Left cardiac atrium (tissue), 4 donors: ENCODE results near the gene PLA2G4F. TPM values are rescaled to one million over a fixed set of nuclear protein-coding genes. Genes with fewer than 3 reads are reported as not detected.
A peak's percentile ranks its signal among the peaks of the same experiment; 100 is the strongest.

Source experiments
- ATAC-seq, 2 donors: fragments of 200-7000 bp; cut with Tn5 transposase; one replicate each; pipeline ENCODE4 v1.9.1; 2020; ENCODE audit warnings: mild to moderate bottlenecking in 2 of 2, moderate library complexity in 2 of 2
- DNase-seq: peaks from one replicate; pipeline ENCODE4 v3.0.0-alpha.2; 2020
- intact Hi-C, 2 donors: fragments of 100-400 bp; cut with DNase I; formaldehyde crosslinking; loops; one replicate each; pipeline versions ENCODE4 v1.14.1 to v1.15.1; 2022 to 2023
- long read RNA-seq: library from polyadenylated mRNA; unstranded; transcript quantifications from one replicate; pipeline ENCODE4 v2.0.0, GENCODE V29; 2021
- total RNA-seq, 2 donors: library from RNA; stranded (reverse); fragmentation: NEBNext Ultra II Directional; extraction: Animal tissue kit (Norgen Biotek cat#: 25700); gene quantifications; one replicate each; pipeline ENCODE4 v1.2.1, GENCODE V29; 2021
- donor health status: DM: no; HTN: yes; CAD: no.
- donor health status: DM: no; HTN: yes; CAD: no; lungs with severe emphysema.
- donor health status: DM: yes; HTN: yes; CAD: no.
- donor health status: Dilated cardiomyopathy.

PLA2G4F gene, protein sequence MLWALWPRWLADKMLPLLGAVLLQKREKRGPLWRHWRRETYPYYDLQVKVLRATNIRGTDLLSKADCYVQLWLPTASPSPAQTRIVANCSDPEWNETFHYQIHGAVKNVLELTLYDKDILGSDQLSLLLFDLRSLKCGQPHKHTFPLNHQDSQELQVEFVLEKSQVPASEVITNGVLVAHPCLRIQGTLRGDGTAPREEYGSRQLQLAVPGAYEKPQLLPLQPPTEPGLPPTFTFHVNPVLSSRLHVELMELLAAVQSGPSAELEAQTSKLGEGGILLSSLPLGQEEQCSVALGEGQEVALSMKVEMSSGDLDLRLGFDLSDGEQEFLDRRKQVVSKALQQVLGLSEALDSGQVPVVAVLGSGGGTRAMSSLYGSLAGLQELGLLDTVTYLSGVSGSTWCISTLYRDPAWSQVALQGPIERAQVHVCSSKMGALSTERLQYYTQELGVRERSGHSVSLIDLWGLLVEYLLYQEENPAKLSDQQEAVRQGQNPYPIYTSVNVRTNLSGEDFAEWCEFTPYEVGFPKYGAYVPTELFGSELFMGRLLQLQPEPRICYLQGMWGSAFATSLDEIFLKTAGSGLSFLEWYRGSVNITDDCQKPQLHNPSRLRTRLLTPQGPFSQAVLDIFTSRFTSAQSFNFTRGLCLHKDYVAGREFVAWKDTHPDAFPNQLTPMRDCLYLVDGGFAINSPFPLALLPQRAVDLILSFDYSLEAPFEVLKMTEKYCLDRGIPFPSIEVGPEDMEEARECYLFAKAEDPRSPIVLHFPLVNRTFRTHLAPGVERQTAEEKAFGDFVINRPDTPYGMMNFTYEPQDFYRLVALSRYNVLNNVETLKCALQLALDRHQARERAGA
- 1 to 10 TPM in 1 of 2 donors, not detected in 1; 1.5 TPM for total RNA-seq
- long read RNA-seq = 0 reads

DNA sequence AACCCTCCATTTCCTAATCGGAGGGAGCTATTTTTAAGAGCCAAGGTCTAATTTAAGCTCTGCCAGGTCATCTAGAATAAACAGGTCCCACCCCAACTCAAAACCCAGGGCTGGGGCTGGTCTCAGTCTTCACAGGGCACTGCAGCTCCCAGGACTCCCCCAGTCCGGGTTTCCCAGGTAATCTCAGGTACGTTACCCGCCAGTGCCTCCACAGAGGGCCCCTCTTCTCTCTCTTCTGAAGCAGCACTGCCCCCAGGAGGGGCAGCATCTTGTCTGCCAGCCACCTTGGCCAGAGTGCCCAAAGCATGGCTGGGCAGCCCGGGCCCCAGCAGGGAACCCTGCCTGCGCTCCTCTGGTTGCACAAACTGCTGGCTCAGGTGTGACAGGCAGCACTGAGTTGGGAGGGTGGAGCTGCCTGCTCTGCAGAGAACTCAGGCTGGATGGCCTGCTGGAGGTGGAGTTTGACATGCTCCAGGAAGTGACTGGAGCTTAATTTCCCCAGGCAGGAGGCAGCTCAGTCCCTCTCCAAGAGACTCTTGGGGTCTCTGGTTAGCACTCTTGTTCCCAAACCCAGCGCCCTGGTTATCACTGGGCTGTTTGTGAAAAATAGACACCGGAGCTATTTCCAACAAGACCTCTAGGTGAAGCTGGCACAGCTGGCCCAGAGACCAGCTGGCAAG, at the start of gene PLA2G4F:
Gene PLA2G4F, minus strand, starts transcription at position 394 of the 680 bp plus-strand sequence. Its CDS starts 87 bp downstream, at position 307.
- DNase-seq = no peak
- intact Hi-C loops = no loop called here
- ATAC-seq = no peak

DNA sequence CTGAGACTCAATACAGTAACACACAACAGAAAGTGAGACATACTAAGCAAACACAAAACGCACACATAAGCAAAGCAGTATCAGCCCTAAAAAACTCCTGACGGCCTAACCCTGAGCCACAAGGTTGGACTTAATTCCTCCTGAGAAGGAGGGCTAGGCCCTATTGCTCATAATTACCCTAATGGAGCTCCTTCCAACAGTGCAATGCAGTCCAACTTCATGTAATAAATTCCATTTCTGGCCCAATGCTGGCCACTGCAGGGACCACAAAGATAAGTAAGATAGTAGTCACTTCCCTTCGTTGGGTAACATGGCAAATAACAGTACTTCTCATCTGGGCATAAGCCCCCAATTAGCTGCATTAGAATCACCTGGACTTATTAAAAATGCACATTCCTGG, 47.5 kb upstream of the PLA2G4F start:
- DNase-seq = no peak
- ATAC-seq = no peak
- intact Hi-C loops = no loop called here

DNA sequence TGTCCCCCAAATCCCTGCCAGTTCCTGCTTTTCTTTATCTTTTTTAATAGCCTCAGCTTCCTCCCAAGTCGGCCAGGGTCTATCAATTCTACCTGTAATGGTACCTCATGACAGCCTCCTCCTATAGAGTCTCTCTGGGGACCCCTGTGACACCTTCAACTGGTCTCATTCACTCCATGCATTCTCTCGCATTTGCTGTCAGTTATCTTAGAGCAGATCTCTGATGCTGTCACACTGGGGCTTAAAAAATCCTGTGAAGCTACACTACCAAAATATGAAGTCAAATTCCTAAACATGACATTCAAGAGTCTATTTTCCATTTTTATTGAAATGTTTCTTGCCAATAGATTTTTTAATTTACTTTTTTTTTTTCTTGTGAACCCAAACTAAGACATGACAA, 46.2 kb upstream of the PLA2G4F start:
- no peak for ATAC-seq
- intact Hi-C loops = no loop called here
- DNase-seq = no peak

DNA sequence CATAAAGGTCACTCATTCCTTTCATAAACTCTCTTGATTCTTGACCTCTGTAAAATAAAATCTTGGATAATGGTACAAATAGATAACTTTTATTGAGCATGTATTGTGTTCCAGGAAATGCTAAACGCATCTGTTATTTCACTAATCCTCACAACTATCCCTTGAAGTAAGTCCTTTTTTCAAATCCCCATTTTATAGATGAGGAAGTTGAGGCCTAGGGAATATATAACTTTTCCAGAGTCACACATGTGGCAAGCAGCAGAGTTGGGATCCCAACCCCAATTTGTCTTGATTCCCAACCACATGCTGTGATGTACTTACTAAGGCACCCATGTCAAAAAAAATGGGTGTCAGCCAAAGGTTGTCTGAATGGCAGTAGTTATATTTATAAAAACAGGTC, 45.4 kb upstream of the PLA2G4F start:
- DNase-seq (no peak), ATAC-seq (no peak)
- intact Hi-C loops = no loop called here

DNA sequence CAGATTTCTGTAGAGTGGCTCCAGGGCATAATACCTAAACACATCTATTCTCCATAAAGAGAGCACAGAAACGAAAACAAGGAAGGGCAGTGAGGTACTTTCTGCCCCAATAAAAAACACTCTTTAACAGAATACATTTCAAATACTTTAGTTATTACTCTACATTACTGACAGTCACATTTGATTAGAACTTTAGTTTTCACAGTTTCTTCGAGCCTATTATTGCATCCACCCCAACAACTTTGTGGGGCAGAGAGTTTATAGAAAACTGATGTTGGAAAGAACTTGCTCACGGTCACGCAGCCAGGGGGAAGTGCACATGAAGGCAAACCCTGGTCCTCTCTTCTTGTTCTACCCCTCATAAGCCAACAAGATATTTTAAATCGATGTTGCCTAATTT, 42.7 kb upstream of the PLA2G4F start:
- intact Hi-C loops = no loop called here
- ATAC-seq (no peak), DNase-seq (no peak)

DNA sequence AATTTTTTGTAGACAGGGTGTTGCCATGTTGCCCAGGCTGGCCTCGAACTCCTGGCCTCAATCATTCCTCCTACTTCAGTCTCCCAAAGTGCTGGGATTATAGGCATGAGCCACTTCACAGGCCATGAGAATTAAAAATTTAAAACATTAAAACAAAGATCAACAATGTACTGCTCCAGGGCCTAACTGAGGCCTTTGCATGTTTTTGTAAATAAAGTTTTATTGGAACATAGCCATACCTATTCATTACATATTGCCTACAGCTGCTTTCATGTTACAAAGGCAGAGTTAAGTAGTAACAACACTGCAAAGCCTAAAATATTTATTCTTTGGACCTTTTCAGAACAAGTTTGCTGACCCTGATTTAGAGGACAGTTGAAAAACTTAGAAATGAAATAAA, 42.1 kb upstream of the PLA2G4F start:
- DNase-seq (no peak), ATAC-seq (no peak)
- intact Hi-C loops = no loop called here

DNA sequence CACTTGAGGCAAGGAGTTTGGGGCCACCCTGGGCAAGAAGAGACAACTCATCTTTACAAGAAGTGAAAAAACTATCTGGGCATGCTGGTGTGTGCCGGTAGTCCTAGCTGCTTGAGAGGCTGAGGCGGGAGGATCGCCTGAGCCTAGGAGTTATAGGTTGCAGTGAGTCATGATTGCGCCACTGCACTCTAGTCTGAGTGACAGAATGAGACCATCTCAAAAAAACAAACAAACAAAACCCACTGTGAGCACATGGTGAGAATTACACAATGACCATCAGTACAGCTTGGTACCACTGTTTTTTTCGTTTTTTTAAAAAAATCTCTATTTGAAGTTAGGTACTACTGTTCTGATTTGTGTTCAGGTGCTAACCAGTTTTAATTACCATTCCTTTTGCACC, 38.1 kb upstream of the PLA2G4F start:
- DNase-seq (no peak), ATAC-seq (no peak)
- intact Hi-C loops = no loop called here

DNA sequence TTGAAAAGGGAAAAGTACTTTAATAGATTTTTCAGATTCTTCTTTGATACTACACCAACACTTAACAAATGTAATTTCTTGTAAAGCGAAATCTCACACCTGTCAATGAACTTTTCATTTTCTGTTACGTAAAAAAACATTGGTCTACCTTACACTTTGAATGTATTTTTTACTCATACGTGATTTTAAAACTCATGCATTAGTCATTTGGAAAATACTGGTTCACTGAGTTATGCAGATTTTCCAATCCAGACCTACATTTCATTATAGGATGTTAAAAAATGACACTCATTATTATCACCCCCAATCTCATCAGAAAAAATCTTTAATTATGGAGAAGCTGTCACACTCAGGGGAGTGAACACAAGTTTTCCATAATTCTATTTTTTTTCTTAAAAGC, 36.9 kb upstream of the PLA2G4F start:
- ATAC-seq (no peak), DNase-seq (no peak)
- intact Hi-C loops = no loop called here

DNA sequence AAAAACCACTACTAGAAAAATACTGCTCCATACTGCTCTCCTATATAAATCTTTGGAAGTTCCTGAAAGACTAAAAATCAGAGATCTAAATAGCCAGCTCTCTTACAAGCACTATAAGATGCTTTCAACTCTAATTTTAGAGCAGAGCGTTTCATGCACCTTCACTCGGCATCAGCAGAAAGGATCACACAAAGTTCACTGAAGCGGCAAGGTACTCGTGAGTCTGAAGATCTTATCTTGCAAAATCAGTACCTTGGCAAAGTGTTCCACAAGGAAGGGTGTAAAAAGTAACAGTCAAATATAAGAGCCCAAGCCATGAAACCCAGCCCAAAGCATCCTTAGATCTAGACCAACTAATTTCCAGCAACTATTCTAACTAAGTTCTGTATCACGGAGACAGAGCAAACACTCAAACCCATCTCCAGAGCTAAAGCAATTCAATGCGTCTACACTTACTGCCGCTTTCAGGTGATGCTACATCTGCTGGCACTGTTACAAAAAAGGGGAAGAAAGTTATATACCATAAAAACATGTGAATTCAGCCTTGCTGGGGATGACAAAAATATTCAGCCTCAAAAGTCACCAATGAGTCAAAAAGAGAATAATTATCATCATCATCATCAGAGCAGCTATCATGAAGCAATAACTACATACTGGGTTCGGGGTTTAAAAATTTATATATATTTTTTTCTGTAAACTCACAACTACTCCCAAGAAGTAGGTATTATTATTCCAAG, 35.3 kb upstream of the PLA2G4F start:
- intact Hi-C loops = no loop called here
- no peak for DNase-seq
- ATAC-seq = no peak

DNA sequence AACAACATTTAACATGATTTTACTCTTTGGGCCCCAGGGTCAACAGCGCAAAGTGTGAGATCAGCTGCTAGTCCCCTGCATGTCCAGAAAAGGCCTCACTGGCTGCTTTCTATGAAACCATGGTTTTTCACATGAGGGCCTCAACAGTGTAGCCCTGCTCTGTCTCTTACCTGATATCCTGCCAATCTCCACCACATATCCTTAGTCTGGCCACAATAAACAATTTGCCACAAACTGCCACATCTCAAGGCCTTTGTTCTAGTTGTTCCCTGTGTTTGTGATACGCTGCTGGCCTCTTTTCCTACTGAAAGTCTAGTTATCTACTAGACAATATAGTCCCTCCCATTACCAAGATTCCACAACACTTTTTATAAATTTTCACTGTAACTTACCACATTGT, 33.9 kb upstream of the PLA2G4F start:
- ATAC-seq = no peak
- intact Hi-C loops = no loop called here

DNA sequence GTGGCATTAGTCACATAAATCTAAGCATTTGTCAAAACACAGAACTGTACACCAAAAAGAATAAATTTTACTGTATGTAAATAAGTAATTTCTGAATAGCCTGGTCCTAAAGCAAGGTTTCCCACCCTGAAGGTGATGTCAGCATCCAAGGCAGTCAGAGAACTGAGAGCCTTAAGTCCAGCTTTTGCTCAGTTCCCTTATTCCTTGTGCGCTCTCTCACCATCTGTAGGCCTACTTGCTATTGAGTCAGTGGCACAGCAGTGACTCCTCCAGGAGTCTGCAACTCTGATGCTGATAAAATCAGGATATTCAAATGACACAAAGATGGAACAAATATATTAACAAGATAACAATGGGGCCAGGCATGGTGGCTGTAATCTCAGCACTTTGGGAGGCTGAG, 29.4 kb upstream of the PLA2G4F start:
- intact Hi-C loops = no loop called here
- DNase-seq = no peak
- no peak for ATAC-seq

More for the DNA sequence above, 33.9 kb upstream of the PLA2G4F start:
- DNase-seq = no peak

DNA sequence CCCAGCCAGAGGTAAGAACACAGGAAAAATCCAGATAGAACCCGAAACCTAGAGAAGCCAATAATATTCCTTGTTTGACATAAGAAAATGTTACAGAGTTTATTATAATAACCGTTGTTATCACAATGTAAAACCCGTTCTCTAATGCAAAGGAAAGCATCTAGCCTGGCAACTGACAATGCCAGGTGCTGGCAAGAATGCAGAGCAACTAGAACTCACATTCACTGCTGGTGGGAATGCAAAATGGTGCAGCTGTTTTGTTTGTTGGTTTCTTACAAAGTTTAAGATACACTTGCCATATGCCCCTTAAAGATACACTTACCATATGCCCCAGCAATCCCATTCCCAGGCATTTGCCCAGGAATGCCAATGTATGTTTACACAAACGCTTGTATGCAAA, 28.3 kb upstream of the PLA2G4F start:
- intact Hi-C loops = no loop called here
- DNase-seq = no peak
- ATAC-seq = no peak

DNA sequence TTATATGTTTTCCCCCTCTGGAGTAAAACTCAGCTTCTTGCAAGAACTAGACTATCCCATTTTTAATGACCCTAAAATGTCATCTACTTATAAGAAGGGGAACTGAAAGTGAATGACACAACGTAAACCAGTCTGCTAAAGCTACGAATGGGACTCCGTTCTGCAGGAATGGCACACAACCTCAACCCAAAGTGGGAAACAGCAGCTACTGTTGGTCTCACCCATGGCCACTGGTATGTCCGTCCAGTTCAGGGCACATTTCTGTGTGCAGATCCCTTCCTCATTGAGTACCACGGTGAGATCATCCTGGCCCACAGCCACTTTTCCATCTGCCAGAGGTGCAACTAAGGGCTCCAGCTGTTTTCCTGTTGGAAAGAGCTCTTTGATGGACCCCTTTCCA, 27.9 kb upstream of the PLA2G4F start:
- intact Hi-C loops = no loop called here
- DNase-seq (no peak), ATAC-seq (peak in 1 of 2 donors; percentile 74)

DNA sequence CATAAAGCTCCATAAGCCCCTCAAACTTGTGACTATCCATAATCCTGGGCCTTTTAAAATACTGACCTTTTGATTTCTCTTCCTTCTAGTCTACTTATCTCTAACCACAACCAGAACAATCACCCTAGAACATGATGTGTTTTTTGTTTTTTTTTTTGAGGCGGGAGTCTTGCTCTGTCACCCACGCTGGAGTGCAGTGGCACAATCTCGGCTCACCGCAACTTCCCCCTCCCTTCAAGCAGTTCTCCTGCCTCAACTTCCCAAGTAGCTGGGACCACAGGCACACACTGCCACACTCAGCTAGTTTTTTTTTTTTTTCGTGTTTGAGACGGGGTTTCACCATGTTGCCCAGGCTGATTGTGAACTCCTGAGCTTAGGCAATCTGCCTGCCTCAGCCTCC, 26.5 kb upstream of the PLA2G4F start:
- no peak for DNase-seq
- ATAC-seq = peak in 1 of 2 donors; percentile 39
- intact Hi-C loops = no loop called here

DNA sequence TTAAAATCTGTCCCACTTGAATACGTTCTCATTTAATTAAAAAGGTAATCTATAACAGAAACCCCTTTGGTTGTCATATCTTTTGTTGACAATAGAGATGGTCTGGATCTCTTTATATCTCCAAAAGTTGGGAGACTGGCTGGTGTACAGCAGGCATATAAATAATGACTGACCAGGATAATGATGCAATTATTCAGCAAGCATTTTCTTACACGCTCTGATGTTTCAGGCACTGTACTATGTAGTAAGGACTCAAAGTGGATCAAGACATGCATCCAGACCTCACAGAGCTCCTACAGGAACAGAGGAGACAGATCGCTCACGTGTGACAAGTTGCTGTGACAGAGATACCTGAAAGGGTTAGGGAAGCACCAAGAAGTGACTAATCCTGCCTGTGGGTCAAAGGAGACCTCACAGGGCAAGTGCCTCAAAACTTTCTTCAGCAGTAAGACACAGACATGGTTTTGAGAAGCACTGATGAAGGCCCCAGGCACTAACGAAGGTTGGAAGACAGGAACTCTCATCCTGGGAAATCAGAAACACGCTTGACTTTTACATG, 26.0 kb upstream of the PLA2G4F start:
- intact Hi-C loops = no loop called here
- ATAC-seq = no peak
- no peak for DNase-seq

DNA sequence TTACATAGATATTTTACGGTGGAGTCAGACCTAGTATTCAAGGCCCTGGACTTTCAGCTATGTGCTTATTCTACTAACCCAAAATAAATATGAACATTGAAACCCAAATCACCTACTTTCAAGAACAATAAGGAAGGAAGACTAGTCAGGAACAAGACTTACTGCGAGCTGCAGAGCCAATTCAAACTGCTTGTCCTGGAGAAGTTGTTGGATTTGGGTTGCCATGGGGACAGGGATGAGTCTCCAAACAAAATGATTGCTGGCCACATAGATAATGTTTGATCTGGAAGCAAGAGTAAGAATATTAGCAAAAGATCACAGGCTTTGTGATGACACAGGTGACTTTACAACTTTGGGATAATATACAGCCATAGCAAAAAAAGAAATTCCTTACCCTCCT, 21.6 kb upstream of the PLA2G4F start:
- no peak for DNase-seq
- intact Hi-C loops = no loop called here
- ATAC-seq = no peak

DNA sequence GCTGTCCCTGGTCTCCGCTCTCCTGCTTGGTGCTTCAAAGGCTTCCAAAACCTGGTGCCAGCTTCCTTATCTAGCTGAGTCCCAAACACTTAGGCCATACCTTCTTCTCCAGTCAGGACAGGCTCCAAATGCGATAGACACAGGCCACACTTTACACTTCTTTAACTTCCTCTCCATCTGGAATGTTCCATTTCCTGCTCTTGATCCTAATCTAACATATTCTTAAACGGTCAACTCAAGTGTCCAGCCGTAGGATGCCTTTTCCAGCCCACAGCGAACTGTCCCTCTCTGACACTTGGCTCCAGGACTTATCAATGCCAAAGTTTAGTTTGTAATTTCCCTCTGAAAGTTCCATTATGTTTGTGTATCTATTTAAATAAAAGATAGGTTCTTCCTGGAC, 19.2 kb upstream of the PLA2G4F start:
- DNase-seq = no peak
- peak in 1 of 2 donors; percentile 55 for ATAC-seq
- intact Hi-C loops = no loop called here

DNA sequence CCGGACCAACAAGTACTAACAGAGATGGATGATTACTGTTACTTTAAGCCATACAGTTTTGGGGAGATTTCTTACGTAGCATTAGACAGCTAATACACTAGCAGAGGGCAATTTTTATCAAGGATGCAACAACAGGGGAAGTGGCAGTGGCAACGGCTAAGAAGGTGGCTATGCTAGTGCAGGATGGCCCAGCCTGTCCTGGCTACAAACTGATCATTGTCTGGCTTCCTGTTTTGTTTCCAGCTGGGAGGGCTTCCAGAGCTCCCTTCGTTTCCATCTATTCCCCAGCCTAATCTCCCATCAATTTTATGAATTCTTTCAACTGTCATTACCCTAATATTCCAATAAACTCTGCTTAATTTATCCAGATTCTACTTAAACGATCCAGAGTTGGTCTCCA, 16.0 kb upstream of the PLA2G4F start:
- intact Hi-C loops = no loop called here
- DNase-seq (no peak), ATAC-seq (no peak)

DNA sequence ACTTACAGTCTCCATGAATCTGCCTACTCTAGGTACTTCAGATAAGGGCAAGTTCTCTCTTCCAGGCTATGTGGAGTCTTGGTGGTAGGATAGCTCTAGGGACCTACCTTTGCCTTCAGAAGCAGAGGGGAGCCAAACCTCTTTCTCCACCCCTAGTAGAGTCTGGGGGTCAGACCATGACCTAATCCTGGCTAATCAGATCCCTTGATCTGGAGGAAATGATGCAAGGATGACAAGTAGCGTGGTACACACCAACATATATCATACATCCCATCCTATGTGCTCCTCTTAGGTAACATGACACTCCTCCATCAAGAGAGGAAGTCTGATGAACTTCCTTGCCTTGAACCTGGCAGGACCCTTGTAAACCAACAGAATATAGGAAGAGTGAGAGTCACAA, 15.4 kb upstream of the PLA2G4F start:
- intact Hi-C loops = no loop called here
- DNase-seq (no peak), ATAC-seq (no peak)
